Thoracic aorta (tissue), 2 donors: ENCODE results near the gene AHDC1. TPM values are rescaled to one million over a fixed set of nuclear protein-coding genes. Genes with fewer than 3 reads are reported as not detected.
"Not testable (repeated sequence)": the region's sequence is repeated elsewhere in the genome, so short reads cannot be mapped to it uniquely, and the experiment has no call there.

ENCODE experiments used
- ATAC-seq: fragments of 150-250 bp; one replicate; pipeline ENCODE4 v1.8.0; 2017; ENCODE audit warnings: low read depth; ENCODE audit not compliant: insufficient number of reproducible peaks, low FRiP score
- DNase-seq: peaks from one replicate; pipeline ENCODE4 v3.0.0-alpha.2; 2020; ENCODE audit warnings: low spot score
- H3K27ac ChIP-seq, 2 donors: fragments of 200-600 bp; sonication (generic); 1 replicate in 1 of 2; 2 replicates in 1 of 2; pipeline ENCODE4 v1.5.1; 2016; ENCODE audit warnings: mild to moderate bottlenecking in 2 of 2, moderate library complexity in 2 of 2
- H3K27me3 ChIP-seq: fragments of 200-600 bp; sonication (generic); replicated peaks from 2 replicates; pipeline ENCODE4 v1.6.0; 2016; ENCODE audit warnings: mild to moderate bottlenecking; ENCODE audit not compliant: insufficient read depth
- H3K36me3 ChIP-seq: fragments of 200-600 bp; sonication (generic); one replicate; pipeline ENCODE4 v1.5.1; 2016
- H3K4me1 ChIP-seq, 2 donors: fragments of 200-600 bp; sonication (generic); 1 replicate in 1 of 2; 2 replicates in 1 of 2; pipeline versions ENCODE4 v1.5.1 to v1.6.0; 2016; ENCODE audit warnings: low read depth in 2 of 2, mild to moderate bottlenecking in 1 of 2; ENCODE audit not compliant: control insufficient read depth in 1 of 2
- H3K4me3 ChIP-seq: fragments of 200-600 bp; sonication (generic); 2 replicates; pipeline ENCODE4 v1.5.1; 2016; ENCODE audit warnings: mild to moderate bottlenecking
- H3K9me3 ChIP-seq: fragments of 200-600 bp; sonication (generic); 2 replicates; pipeline ENCODE4 v1.5.1; 2016
- total RNA-seq, 2 donors: library from RNA; depleted of rRNA; stranded (reverse); fragments of >200 nt; gene quantifications; one replicate each; pipeline versions ENCODE4 v1.1.0 to v1.2.3, GENCODE V29; 2016
- TF ChIP-seq, protein P1 (sequence below): fragments of 200-600 bp; sonication (generic); IDR thresholded peaks from one replicate; pipeline ENCODE4 v1.5.1; 2019; ENCODE audit warnings: antibody characterized with exemption

AHDC1 gene
- total RNA-seq, 2 donors from 2014 or later = 38.3 to 55.4 TPM

DNA sequence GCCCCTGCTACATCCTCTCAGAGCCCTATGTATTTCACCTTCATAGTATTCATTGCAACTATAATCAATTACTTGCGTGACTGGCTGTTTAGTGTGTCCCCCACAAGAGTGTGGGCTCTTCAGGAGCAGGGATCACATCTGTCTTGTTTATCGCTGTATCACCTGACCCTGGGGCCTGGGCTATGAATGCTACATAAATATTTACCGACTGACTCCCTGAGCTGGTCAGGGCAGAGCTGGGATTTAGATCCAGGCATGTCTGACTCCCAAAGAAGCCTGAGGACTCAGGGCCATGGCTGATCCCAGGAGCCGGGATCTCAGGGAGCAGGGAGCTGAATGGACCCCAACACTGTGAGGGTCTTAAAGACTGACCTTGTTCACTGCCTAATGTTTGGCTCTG is 49.7 kb downstream of the AHDC1 start:
- peaks cover 27 to 53% of the 10 kb centered on the region in 2 donors for H3K4me1 ChIP-seq
- peak overlapping the region; percentile 78 to 85 for H3K27ac ChIP-seq
- H3K4me3 ChIP-seq = no peak overlapping the region
- DNase-seq (no peak), ATAC-seq (no peak)
- H3K9me3 ChIP-seq = no peaks in the 10 kb centered on the region
- TF ChIP-seq, protein P1, sequence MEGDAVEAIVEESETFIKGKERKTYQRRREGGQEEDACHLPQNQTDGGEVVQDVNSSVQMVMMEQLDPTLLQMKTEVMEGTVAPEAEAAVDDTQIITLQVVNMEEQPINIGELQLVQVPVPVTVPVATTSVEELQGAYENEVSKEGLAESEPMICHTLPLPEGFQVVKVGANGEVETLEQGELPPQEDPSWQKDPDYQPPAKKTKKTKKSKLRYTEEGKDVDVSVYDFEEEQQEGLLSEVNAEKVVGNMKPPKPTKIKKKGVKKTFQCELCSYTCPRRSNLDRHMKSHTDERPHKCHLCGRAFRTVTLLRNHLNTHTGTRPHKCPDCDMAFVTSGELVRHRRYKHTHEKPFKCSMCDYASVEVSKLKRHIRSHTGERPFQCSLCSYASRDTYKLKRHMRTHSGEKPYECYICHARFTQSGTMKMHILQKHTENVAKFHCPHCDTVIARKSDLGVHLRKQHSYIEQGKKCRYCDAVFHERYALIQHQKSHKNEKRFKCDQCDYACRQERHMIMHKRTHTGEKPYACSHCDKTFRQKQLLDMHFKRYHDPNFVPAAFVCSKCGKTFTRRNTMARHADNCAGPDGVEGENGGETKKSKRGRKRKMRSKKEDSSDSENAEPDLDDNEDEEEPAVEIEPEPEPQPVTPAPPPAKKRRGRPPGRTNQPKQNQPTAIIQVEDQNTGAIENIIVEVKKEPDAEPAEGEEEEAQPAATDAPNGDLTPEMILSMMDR = no peak
- no peaks in the 10 kb centered on the region for H3K27me3 ChIP-seq
- H3K36me3 ChIP-seq = peaks cover 39% of the 10 kb centered on the region

GRCh38 chr1:27553823-27554222 is 50.1 kb downstream of the AHDC1 start:
- not testable (repeated sequence) for H3K9me3 ChIP-seq, ATAC-seq, DNase-seq, H3K27me3 ChIP-seq, H3K4me3 ChIP-seq
- H3K4me1 ChIP-seq = peaks cover 27 to 49% of the 10 kb centered on the region in 2 donors
- H3K36me3 ChIP-seq = peaks cover 40% of the 10 kb centered on the region
- peak overlapping the region; percentile 42 to 78 for H3K27ac ChIP-seq

GRCh38 chr1:27552911-27553420 is 51.0 kb downstream of the AHDC1 start:
- Histone ChIP-seq H3K27ac (peak overlapping the region; percentile 42 to 78), H3K4me3 (no peak overlapping the region)

DNA sequence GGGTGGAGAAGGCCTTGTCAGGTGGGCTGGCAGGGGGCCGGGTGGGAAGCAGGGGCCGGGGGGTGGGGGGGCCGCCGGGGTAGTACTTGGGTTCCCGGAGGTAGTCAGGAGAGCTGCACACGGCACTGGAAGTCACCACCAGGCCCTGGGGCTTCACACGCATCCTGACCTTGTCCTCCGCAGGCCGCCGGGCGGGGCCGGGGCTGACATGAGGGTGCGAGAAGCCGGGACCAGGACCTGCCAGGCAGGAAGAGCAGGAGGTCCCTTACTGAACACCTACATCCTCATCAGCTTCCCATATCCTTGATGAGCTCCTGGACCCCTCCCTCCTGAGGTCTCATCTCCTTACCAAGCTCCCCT is 52.0 kb downstream of the AHDC1 start:
- Histone ChIP-seq H3K36me3 (peaks cover 37% of the 10 kb centered on the region), H3K27ac (no peak overlapping the region), H3K4me1 (peaks cover 23 to 37% of the 10 kb centered on the region in 2 donors), H3K4me3 (no peak overlapping the region), H3K9me3 (no peaks in the 10 kb centered on the region), H3K27me3 (no peaks in the 10 kb centered on the region)
- no peak for DNase-seq
- TF ChIP-seq, protein P1 = no peak
- ATAC-seq = no peak

More at GRCh38 chr1:27552911-27553420, 51.0 kb downstream of the AHDC1 start:
- DNase-seq = no peak
- Histone ChIP-seq H3K4me1 (peaks cover 27 to 41% of the 10 kb centered on the region in 2 donors), H3K27me3 (no peaks in the 10 kb centered on the region), H3K9me3 (no peaks in the 10 kb centered on the region), H3K36me3 (peaks cover 31% of the 10 kb centered on the region)
- no peak for ATAC-seq
- TF ChIP-seq, protein P1 = no peak

GRCh38 chr1:27551170-27551952 is 52.6 kb downstream of the AHDC1 start:
- Histone ChIP-seq H3K27me3 (no peaks in the 10 kb centered on the region), H3K4me1 (peaks cover 21 to 39% of the 10 kb centered on the region in 2 donors), H3K27ac (no peak overlapping the region), H3K36me3 (peaks cover 37% of the 10 kb centered on the region), H3K4me3 (no peak overlapping the region), H3K9me3 (no peaks in the 10 kb centered on the region)
- TF ChIP-seq, protein P1 = no peak
- ATAC-seq = no peak
- DNase-seq = no peak
